Large intestine (tissue), 3 donors: ENCODE data around the gene DSCAML1. TPM values are rescaled to one million over a fixed set of nuclear protein-coding genes. Genes with fewer than 3 reads are reported as not detected.

Experiments
- DNase-seq, 2 donors: peaks; one replicate each; pipeline versions ENCODE4 v3.0.0 to v3.0.0-alpha.2; 2013
- H3K27ac ChIP-seq: one replicate; pipeline ENCODE4 v1.5.1; 2013; ENCODE audit warnings: low read length
- H3K27me3 ChIP-seq: 2 replicates; pipeline ENCODE4 v1.6.1; 2013; ENCODE audit warnings: low read length; ENCODE audit not compliant: control insufficient read depth, insufficient read depth
- H3K36me3 ChIP-seq: 2 replicates; pipeline ENCODE4 v1.6.1; 2013; ENCODE audit warnings: low read length; ENCODE audit not compliant: control insufficient read depth, insufficient read depth
- H3K4me1 ChIP-seq: one replicate; pipeline ENCODE4 v1.6.1; 2013; ENCODE audit warnings: low read length; ENCODE audit not compliant: control insufficient read depth, insufficient read depth
- H3K4me3 ChIP-seq: one replicate; pipeline ENCODE4 v1.5.1; 2013; ENCODE audit warnings: low read length
- H3K9me3 ChIP-seq: one replicate; pipeline ENCODE4 v1.6.1; 2013; ENCODE audit warnings: mild to moderate bottlenecking, low read depth, low read length, moderate library complexity; ENCODE audit not compliant: control insufficient read depth
- WGBS: methylation state at CpG from one replicate; pipeline ENCODE4 v1.1.5; 2013; ENCODE audit warnings: low lambda C conversion rate; ENCODE audit not compliant: insufficient coverage; 5-methylcytosine and 5-hydroxymethylcytosine counted together
- polyA plus RNA-seq: library from polyadenylated mRNA; unstranded; fragments of 120-200 nt; gene quantifications from one replicate; pipeline ENCODE4 v1.2.1, GENCODE V29; 2013

Gene DSCAML1
- polyA plus RNA-seq, 1 donor: 1.6 TPM

- H3K36me3 ChIP-seq: no peaks in the 10 kb centered on the region
- no CpG with 5 or more reads among the region's 14 CpGs for whole genome bisulfite sequencing
- no peaks in the 10 kb centered on the region for H3K27me3 ChIP-seq
- no peak overlapping the region for H3K27ac ChIP-seq
- no peak overlapping the region for H3K4me3 ChIP-seq
- H3K4me1 ChIP-seq: no peaks in the 10 kb centered on the region
- no peaks in the 10 kb centered on the region for H3K9me3 ChIP-seq
- no peak for DNase-seq
Observed at GRCh38 chr11:117441146-117441975, 355.7 kb downstream of the DSCAML1 start.

- WGBS: no CpG with 5 or more reads among the region's 8 CpGs
- DNase-seq: no peak
- H3K4me1 ChIP-seq: no peaks in the 10 kb centered on the region
- no peak overlapping the region for H3K27ac ChIP-seq
- no peaks in the 10 kb centered on the region for H3K27me3 ChIP-seq
- H3K36me3 ChIP-seq: peaks cover 2% of the 10 kb centered on the region
- H3K9me3 ChIP-seq: no peaks in the 10 kb centered on the region
- no peak overlapping the region for H3K4me3 ChIP-seq
Observed at GRCh38 chr11:117440258-117440657, 356.8 kb downstream of the DSCAML1 start.

GRCh38 chr11:117439256-117439655 is 357.8 kb downstream of the DSCAML1 start:
- no peaks in the 10 kb centered on the region for H3K9me3 ChIP-seq
- no peaks in the 10 kb centered on the region for H3K4me1 ChIP-seq
- H3K4me3 ChIP-seq: no peak overlapping the region
- H3K27ac ChIP-seq: no peak overlapping the region
- no CpG with 5 or more reads among the region's 13 CpGs for WGBS
- H3K36me3 ChIP-seq: peaks cover 2% of the 10 kb centered on the region
- no peaks in the 10 kb centered on the region for H3K27me3 ChIP-seq
- DNase-seq: no peak

- Histone ChIP-seq H3K4me1 (no peaks in the 10 kb centered on the region), H3K27ac (no peak overlapping the region), H3K9me3 (no peaks in the 10 kb centered on the region), H3K36me3 (peaks cover 2% of the 10 kb centered on the region), H3K4me3 (no peak overlapping the region), H3K27me3 (no peaks in the 10 kb centered on the region)
- WGBS: no CpG with 5 or more reads among the region's 17 CpGs
- DNase-seq: no peak
Observed at GRCh38 chr11:117438371-117439000, 358.5 kb downstream of the DSCAML1 start.

GRCh38 chr11:117437791-117438130 is 359.3 kb downstream of the DSCAML1 start:
- no peaks in the 10 kb centered on the region for H3K27me3 ChIP-seq
- WGBS: no CpG with 5 or more reads among the region's 14 CpGs
- H3K4me3 ChIP-seq: no peak overlapping the region
- H3K4me1 ChIP-seq: no peaks in the 10 kb centered on the region
- H3K27ac ChIP-seq: no peak overlapping the region
- H3K36me3 ChIP-seq: peaks cover 2% of the 10 kb centered on the region
- DNase-seq: no peak
- H3K9me3 ChIP-seq: no peaks in the 10 kb centered on the region

GRCh38 chr11:117437041-117437790 is 359.8 kb downstream of the DSCAML1 start:
- Histone ChIP-seq H3K27me3 (no peaks in the 10 kb centered on the region), H3K4me1 (no peaks in the 10 kb centered on the region), H3K9me3 (no peaks in the 10 kb centered on the region), H3K27ac (no peak overlapping the region), H3K4me3 (no peak overlapping the region), H3K36me3 (peaks cover 2% of the 10 kb centered on the region)
- no peak for DNase-seq
- 67% methylated on average over 1 of the region's 23 CpGs for WGBS

GRCh38 chr11:117435326-117435725 is 361.7 kb downstream of the DSCAML1 start:
- Histone ChIP-seq H3K9me3 (no peaks in the 10 kb centered on the region), H3K27me3 (no peaks in the 10 kb centered on the region), H3K36me3 (peaks cover 2% of the 10 kb centered on the region), H3K4me1 (no peaks in the 10 kb centered on the region), H3K27ac (no peak overlapping the region), H3K4me3 (no peak overlapping the region)
- WGBS: no CpG with 5 or more reads among the region's 6 CpGs
- DNase-seq: no peak

GRCh38 chr11:117434481-117434880 is 362.5 kb downstream of the DSCAML1 start:
- WGBS: 89% methylated on average over 1 of the region's 1 CpG
- peaks cover 2% of the 10 kb centered on the region for H3K36me3 ChIP-seq
- no peaks in the 10 kb centered on the region for H3K4me1 ChIP-seq

GRCh38 chr11:117433717-117434116 is 363.3 kb downstream of the DSCAML1 start:
- Histone ChIP-seq H3K27ac (no peak overlapping the region), H3K9me3 (no peaks in the 10 kb centered on the region), H3K4me1 (peaks cover 5% of the 10 kb centered on the region), H3K4me3 (no peak overlapping the region), H3K36me3 (peaks cover 2% of the 10 kb centered on the region), H3K27me3 (no peaks in the 10 kb centered on the region)
- DNase-seq: no peak

More at GRCh38 chr11:117434481-117434880, 362.5 kb downstream of the DSCAML1 start:
- Histone ChIP-seq H3K27me3 (no peaks in the 10 kb centered on the region), H3K9me3 (no peaks in the 10 kb centered on the region), H3K27ac (no peak overlapping the region), H3K4me3 (no peak overlapping the region)
- no peak for DNase-seq

GRCh38 chr11:117431436-117431835 is 365.6 kb downstream of the DSCAML1 start:
- no peak for DNase-seq
- no CpG with 5 or more reads among the region's 7 CpGs for WGBS
- Histone ChIP-seq H3K27me3 (no peaks in the 10 kb centered on the region), H3K4me3 (no peak overlapping the region), H3K9me3 (no peaks in the 10 kb centered on the region), H3K27ac (no peak overlapping the region), H3K36me3 (peaks cover 2% of the 10 kb centered on the region), H3K4me1 (peaks cover 5% of the 10 kb centered on the region)
